ENCODE data around the gene BRD9.

DNA sequence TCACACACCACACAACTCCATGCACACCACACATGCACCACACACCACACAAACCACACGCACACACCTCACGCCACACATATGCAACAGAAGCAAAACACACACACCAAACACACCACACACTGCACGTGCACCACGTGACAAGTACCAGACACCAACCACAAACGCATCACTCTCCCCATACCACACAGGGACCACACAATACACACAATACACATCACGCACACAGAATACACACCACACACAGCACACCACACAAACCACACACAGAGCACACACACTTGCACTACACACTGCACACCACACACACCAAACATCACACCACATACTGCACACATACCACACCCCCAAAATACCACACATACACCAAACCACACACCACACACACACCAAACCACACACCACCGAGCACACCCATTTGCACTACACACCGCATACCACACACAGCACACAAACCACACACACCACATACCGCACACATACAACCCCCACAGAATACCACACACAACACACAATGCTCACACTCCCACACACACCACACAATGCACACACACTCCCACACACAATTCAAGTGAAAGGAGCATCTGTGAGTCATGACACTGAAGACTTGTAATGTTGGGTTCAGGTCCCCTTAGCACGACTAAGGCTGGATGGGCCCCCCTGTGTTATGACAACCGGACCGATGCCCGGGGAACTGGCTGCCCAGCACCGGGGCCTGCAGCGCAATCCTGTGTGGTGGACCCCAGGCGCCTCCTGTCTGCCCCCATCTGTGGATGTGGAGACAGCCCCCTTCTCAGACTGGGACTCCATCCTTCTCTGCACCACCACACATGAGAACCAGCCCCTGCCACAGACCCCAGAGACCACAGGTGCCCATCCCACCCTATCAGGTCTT, 35.8 kb downstream of the BRD9 start:
- TF ChIP-seq, protein P1, sequence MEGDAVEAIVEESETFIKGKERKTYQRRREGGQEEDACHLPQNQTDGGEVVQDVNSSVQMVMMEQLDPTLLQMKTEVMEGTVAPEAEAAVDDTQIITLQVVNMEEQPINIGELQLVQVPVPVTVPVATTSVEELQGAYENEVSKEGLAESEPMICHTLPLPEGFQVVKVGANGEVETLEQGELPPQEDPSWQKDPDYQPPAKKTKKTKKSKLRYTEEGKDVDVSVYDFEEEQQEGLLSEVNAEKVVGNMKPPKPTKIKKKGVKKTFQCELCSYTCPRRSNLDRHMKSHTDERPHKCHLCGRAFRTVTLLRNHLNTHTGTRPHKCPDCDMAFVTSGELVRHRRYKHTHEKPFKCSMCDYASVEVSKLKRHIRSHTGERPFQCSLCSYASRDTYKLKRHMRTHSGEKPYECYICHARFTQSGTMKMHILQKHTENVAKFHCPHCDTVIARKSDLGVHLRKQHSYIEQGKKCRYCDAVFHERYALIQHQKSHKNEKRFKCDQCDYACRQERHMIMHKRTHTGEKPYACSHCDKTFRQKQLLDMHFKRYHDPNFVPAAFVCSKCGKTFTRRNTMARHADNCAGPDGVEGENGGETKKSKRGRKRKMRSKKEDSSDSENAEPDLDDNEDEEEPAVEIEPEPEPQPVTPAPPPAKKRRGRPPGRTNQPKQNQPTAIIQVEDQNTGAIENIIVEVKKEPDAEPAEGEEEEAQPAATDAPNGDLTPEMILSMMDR (IDR thresholded peaks at IDR 0.05), result no peak
- no peak for TF ChIP-seq POLR2A (IDR thresholded peaks at IDR 0.05)
- no peak for TF ChIP-seq EP300 (IDR thresholded peaks at IDR 0.05)

All from tibial nerve (tissue), 4 donors.